IPS-NIHi11 (cell line): Measurements from ENCODE around the gene P4HTM.
A peak's percentile ranks its signal among the peaks of the same experiment; 100 is the strongest.

Experiments used
- DNase-seq: peaks from one replicate; pipeline ENCODE4 v3.0.0; 2012; ENCODE audit warnings: mixed read lengths, low spot score

P4HTM gene

DNA sequence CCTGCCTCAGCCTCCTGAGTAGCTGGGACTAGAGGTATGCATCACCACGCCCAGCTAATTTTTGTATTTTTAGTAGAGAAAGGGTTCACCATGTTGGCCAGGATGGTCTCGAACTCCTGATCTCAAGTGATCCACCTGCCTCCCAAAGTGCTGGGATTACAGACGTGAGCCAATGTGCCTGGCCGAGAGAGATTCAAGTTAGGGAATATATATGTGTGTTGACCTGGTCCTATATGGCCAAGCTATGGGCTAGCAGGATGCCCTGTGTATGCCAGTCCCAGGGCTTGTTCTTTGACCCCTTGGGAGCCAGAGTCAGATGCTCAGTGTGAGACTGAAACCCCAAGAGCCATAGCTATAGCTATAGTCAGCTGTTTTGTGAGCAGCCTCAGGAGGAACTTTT is 33.7 kb downstream of the P4HTM start:
- DNase-seq = no peak

DNA sequence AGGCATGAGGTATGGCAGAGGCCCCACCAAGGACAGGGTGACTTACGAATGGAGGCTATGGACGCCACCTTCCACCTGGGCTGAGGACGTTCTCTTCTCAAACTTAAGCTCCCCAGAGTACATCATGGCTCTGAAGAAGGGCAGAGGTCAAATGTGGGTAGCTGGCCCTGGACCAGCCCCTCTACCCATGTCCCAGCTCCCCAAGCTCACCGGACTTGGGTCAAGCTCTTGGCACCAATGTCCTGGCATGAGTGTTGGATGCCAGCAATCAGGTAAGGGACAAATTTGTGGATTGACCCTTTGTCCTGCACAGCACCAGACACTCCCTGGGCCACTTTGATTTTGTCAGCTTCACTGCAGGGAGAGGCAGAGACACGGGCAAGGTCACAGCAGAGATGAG is 34.4 kb downstream of the P4HTM start:
- no peak for DNase-seq

DNA sequence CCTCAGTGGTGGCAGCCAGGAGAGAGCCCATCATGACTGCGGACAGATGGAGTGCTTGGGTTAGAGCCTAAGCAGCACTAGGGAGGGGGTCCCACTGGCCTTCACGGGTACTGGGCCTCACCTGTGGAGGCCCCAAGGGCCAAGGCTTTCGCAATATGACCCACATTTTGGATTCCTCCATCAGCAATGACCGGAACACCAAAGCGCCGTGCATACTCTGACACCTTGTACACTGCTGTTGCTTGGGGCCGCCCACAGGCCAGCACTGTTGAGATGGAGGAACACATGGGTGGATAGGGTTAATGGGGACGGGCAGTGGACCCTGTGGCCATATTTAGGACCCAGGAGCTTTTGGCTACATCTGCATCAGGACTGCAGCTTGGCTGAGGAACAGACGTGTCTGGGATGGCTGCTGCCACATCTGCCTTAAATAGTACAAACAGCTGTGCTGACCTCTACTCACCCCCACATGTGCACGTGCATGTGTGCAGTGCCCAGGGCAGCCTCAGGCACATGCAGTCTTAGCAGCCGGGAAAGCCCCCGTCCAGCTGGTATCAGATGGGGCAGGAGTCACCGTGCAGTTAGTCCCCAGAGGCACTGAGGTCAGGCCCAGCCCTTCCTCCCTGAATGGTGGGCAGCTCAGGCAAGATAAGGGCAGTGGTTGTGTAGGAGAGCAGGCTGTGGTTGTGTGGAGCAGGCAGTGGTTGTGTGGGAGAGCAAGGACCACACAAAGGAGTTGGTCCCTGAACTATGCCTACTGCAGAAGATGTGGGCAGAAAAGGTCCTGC is 35.2 kb downstream of the P4HTM start:
- no peak for DNase-seq

DNA sequence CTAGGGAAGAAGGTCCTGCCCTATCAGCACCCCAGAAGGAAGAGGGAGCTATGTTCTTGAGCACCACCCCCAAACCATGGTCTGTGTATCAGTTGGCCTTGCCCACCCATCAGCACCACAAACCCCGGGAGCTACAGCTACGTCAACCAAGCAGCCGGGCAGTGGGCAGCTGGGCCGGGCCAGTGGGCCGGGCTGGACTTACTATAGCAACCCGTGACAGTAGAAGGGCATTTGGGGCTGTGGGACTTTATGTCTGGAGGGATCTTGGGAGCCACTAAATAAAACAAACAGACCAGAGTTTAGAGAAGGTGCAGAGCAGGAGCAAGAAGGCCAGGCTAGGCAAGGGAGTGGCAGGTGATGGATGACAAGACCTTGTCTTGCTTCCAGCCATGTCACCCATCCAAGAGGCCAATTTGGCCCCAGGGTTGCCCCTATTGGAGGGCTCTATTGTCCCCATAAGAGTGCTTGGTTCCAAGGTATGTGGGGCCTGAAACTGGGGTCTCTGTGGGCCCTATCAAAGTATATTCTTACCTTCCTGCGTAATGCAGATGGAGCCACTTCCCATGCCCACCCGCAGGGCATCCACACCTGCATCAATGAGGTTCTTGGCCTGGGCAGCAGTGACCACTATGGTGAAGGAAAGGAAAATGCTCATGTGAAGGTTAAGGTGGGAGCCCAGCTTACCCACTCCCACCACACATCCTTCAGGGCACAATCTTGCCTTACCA is 35.9 kb downstream of the P4HTM start:
- no peak for DNase-seq

DNA sequence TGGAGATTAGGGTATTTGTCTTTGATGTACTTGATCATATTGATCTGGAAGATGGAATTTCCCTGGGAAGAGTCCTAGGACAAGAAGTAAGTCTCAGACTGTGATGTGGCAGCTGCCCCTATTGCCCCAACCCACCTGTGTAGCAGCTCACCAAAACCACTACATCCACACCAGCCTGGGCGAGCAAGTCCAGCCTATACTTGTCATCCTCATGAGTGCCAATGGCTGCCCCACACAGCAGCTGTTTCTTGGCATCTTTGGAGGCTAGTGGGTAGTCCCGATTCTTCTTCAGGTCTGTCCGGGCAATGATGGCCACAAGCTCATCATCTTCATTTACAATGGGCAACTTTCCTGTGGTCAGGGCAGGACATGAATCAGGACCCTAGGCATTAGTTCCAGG is 36.5 kb downstream of the P4HTM start:
- DNase-seq = no peak

DNA sequence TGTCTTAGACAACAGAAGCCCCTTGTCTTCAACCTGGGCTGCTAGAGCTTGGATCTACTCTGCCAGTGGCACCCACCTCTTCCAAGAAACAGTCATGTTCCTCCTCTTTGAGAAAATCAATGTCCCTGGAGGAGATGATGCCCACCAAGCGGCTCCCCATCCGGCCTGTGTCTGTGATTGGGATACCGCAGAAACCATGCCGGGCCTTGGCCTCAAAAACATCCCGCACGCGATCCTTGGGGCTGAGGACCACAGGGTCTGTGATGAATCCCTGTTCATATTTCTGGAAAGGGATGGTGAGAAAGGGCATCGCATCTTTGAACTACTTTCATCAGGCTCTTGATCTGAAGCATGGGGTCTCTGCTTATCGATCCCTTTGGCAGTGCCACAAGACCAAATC is 37.6 kb downstream of the P4HTM start:
- DNase-seq = no peak

DNA sequence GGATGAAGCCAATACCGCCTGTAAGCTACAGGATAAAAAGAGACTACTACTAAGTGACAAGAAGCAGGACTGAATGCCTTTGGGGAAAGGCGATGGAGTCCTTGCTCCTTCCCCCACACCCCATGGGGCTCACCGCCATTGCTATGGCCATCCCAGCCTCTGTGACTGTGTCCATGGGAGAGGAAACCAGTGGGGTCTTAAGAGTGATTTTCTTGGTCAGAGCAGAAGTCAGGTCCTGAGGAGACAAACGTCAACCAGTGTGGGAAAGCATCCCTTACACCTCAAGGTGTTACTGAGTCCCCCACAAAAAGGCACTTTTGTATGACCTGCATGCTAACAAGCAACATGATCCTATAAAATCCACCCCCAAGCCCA is 38.2 kb downstream of the P4HTM start:
- no peak for DNase-seq

DNA sequence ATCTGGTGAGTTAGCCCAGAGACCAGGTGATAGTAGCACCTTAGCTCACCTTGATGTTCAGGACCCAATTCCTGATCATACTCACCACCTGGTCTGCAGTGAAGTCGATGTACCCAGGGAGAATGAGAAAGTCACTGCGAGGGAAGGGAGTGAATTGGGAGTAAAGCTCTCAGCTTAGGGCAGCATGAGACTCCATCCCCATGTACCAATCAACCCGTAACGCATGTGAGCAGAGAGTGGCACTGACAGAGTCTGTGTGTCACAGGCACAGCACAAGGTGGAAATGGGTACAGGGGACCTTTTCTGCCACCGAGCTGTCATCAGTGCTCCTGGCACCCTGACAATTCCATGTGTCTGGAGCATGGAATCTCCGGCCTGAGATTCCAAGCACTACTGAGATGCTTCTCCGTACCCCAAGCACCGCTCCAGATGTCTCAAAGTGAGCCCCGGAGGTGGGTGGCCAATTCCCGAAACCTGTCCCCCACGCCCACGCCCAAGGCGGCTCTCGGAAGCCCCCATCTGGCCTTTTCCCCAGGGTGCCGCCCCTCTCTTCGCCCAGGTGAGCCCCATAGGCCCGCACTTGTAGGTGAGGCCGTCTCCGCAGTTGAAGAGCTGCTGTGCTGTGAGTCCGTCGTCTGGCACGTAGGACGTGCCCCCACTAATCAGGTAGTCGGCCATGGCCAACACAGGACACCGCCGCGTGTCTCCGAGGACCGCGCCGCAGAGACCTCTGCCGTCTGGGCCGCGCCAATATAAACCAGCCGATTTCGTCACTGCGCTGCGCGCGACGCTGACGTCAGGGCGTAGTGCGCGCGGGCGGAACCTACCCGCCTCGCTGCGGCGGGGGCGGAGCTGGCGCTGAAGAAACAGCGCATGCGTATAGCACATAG is 38.9 kb downstream of the P4HTM start, which contains the start of gene IMPDH2:
Gene IMPDH2, minus strand, starts transcription at position 726 of the 890 bp plus-strand sequence. Its CDS starts 48 bp downstream, at position 678.
- peak; percentile 89 for DNase-seq

DNA sequence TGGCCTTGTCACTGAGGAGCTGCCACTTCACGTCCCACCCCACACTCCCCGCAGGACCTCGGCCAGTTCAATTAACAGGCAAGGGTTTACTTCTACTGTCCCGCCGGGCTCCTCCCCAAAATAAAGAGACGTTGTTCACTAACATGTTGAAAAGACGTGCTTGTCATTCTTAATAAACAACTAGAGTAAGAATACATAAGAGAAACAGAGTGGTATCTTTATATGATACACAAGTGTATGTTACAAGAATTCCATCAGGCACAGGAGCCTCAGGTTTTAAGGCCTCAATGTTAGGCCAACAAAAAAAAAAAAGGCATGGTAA is 39.5 kb downstream of the P4HTM start:
- no peak for DNase-seq

DNA sequence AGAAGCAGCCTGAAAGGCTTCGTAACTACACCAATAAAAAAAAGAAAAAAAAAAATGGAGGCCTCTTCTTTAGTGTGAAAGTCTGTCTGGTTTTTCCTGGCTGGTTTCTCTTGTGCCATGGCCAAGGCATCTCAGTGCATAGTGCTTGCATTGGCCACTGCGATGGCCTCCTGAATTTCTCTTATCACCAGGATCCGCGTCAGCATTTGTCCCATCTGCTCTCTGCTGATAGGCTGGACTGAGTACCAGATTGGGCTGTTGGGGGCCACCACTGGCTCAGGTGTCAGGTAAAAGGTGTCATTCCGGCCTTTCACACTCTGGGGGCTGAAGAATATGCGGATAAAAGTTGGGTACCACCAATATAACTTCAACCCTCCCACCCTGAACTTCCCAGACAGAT is 40.3 kb downstream of the P4HTM start:
- no peak for DNase-seq

DNA sequence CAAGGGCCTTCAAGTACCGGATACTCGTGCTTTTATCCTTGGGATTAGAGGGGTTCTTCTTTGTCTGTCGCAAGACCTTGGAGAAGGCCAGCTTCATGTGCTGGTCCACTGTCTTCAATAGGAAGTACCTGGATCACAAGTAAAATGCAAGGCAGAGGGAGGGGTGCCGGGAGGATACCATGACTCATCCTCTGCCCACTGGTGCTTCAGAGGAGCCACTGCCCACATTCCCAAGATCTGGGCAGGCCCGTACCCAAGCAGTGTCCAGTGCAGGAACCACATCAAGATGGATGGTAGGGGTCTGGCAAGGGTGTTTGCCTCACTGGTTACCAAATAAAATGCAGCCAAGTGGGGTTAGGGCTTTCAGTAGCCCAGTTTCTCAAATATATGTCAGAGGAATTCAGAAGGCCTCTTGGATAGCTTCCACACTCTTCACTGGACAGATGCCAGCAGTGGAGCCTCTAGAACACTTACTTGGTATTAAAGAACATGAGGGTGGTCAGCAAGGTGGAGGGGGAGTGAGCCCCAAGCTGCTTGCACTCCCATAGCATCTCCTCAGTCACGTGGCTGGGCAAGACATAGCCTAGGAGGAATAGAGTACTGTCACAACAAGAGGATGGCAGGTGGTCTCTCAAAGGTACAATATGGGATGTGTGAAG is 42.7 kb downstream of the P4HTM start:
- DNase-seq = no peak

DNA sequence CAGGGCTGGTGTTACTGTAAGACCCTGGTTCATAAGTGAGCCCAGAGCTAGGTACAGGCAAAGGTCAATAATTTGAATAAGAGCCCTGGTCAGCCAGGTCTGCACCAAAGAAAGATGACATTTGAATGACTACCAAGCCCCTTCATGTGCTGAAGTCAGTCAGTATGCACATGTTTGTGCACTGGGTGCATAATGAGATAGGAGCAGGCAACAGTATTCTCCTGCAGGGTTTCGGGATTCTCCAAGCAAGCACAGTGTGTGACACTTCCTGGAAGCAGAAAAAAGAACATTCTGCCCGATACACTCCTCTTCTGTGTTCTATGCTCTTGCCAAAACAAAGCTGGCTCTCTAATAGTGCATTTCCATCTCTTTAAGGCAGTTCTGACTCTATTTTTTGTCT is 44.6 kb downstream of the P4HTM start:
- no peak for DNase-seq

DNA sequence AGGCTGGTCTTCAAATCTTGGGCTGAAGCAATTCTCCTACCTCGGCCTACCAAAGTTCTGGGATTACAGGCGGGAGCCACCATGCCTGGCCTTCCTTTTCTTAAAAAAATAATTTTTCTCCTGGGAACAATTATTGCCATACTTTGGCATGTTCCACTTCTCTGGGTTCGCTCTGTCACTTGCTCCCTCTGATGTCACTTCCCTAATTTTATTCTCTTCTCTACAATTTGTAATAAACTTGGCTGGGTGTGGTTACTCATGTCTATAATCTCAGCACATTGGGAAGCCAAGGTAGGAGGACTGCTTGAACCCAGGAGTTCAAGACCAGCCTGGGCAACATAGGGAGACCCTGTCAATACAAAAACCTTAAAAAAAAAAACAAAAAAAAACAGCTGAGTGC is 45.2 kb downstream of the P4HTM start:
- DNase-seq = no peak

DNA sequence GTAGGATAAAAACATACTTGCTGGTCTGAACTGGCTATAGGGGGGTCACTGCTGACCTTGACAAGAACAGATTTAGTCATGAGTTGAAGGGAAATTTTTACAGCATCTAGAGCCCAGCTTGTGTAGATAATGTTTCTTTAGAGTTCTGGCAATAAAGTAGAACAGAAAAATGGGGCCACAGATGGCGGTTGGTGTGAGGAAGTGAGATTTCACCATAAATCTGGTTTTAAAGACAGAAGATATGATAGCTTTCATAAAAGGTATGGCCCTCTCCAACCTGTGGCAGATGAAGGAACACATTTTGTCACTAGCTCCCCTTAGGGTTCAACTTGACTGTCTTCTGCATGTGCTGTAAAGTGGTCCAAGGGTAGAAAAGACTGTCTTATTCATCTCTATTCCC is 63.5 kb downstream of the P4HTM start:
- DNase-seq = no peak

DNA sequence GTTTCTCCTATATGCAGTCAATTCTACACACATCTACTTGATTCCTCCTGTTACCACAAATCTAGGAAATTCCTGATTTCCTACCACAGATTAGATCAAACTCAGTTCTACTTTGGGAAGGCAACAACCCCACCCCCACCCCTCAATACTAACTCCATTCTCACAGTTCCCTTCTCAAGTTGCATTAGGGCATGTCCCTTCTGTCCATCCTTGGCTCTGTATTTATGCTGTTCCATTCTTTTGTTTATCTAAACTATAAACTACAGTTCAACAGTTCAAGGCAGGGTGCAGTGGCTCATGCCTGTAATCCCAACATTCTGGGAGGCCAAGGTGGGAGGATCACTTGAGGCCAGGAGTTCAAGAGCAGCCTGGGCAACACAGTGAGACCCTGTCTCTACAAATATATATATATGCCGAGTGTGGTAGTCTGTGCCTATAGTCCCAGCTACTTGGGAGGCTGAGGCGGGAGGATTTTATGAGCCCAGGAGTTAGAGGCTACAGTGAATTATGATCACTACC is 64.4 kb downstream of the P4HTM start:
- no peak for DNase-seq
